Coronary artery (tissue), 2 donors: ENCODE data around the gene PRRX1.

Source experiments
- DNase-seq: peaks from one replicate; pipeline ENCODE4 v3.0.0-alpha.2; 2017; ENCODE audit warnings: low spot score
- H3K27ac ChIP-seq, 2 donors: fragments of 200-600 bp; sonication (generic); one replicate each; pipeline ENCODE4 v1.5.1; 2016 to 2019
- H3K4me3 ChIP-seq: fragments of 200-600 bp; sonication (generic); 2 replicates; pipeline ENCODE4 v1.5.1; 2016; ENCODE audit warnings: mild to moderate bottlenecking, moderate library complexity
- TF ChIP-seq, protein P1 (sequence below): fragments of 200-600 bp; sonication (generic); IDR thresholded peaks from one replicate; pipeline ENCODE4 v1.5.1; 2019; ENCODE audit warnings: antibody characterized with exemption

The PRRX1 gene

DNA sequence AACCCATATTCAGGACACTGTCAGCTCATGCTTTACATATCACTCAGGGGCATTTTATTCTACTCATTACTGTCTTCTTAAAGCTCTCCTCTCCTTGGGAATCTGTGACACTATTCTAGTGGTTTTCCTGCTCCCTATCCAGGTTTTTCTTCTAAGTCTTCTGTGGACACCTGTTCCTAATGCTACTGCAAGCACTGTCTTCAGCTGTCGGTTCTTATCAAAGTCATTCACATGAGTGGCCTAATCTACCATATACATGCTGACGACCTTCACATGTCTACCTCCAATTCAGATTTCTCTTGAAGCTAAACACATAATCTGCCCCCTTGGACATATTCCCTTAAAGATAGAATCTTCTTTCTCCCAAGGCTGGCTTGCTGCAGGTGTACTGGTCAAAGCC lies 39.8 kb upstream of the PRRX1 start:
- no peak overlapping the region for H3K27ac ChIP-seq
- H3K4me3 ChIP-seq, result no peak overlapping the region
- TF ChIP-seq, protein P1, sequence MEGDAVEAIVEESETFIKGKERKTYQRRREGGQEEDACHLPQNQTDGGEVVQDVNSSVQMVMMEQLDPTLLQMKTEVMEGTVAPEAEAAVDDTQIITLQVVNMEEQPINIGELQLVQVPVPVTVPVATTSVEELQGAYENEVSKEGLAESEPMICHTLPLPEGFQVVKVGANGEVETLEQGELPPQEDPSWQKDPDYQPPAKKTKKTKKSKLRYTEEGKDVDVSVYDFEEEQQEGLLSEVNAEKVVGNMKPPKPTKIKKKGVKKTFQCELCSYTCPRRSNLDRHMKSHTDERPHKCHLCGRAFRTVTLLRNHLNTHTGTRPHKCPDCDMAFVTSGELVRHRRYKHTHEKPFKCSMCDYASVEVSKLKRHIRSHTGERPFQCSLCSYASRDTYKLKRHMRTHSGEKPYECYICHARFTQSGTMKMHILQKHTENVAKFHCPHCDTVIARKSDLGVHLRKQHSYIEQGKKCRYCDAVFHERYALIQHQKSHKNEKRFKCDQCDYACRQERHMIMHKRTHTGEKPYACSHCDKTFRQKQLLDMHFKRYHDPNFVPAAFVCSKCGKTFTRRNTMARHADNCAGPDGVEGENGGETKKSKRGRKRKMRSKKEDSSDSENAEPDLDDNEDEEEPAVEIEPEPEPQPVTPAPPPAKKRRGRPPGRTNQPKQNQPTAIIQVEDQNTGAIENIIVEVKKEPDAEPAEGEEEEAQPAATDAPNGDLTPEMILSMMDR, result no peak
- DNase-seq, result no peak

DNA sequence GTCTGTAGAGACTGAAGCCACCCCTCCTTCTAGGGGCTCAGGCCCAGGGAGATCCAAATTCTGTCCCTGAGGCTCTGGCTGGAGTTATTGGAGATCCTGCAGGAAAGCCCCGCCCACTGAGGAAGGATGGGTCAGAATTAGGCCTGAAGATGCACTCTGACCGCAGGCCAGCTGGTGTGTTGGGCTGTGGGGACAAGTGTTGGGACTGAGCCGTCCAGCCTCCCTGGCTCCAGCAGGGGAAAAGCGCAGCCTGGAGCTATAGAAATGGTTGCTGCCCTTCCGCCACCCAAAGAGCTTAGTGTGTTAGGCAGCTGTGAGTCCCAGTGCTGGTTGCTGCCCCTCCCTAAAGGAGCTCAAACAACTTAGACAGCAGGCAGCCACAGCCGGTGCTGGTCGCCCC lies 33.0 kb upstream of the PRRX1 start:
- no peak overlapping the region for H3K4me3 ChIP-seq
- no peak overlapping the region for H3K27ac ChIP-seq
- TF ChIP-seq, protein P1, result no peak
- no peak for DNase-seq

DNA sequence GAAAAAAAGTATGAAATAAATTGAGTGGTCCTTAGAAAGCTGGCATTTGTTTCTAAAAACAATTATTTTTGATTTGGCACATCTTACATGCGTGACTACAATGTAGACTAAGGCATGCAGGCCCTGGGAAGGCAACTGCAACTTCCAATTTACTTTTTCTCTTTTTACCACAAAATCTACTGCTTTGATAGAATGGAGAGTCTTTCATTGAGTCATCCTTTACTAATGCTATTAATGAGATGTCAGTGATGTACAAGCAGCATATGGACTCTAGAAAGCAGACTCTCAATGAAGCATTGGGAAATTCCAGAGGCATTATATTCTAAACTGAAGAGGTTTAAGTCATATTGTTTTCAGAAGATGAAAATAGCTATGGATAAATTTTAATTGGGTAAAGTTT lies 29.6 kb upstream of the PRRX1 start:
- TF ChIP-seq, protein P1, result no peak
- Histone ChIP-seq H3K27ac (no peak overlapping the region), H3K4me3 (no peak overlapping the region)
- DNase-seq, result no peak

DNA sequence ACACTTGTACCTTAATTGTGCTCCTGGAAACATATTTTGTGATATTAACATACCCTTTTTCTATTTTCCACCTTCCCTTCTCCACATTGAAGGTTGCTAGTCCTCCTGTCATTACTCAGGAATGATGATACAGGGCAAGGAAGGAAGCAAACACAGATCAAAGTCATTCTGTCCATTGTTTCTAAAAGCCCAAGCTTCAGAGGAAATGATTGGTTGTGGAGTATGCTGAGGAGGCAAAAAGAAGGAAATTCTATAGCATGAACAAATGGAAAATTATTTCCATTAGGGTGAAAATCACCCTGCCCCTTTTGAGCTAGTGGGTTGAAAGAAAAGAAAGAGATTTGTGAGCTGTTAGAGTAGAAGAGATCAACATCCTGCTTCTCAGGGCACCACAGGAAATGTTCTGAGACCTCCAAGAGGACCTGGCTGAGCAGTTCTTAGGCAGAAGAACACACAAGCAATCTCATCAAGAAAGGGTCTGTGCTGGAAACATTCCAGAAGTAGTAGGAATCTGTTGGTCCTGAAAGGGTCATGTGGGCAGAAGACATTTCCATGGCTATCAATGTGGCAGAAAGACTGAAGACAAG lies 29.0 kb upstream of the PRRX1 start:
- no peak overlapping the region for H3K27ac ChIP-seq
- TF ChIP-seq, protein P1, result no peak
- no peak overlapping the region for H3K4me3 ChIP-seq
- DNase-seq, result no peak

DNA sequence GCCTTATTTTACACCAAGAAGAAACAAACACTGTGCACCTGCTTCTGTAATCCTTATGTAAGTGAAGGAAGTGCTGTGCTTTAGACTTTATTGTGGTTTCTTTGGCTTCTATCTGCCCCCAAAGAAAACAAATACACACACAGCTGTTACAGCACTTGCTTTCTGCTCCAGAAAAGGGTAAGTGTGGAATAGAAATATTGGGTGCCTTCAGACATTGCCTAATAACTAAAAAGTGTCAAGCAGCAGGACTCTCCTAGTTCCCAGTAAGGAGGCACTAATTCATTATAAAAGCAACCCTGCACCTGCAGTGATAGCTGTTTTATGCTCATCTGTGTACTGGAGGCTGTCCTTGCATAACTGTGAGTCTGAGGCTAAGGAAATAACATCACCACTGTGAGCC lies 23.4 kb upstream of the PRRX1 start:
- TF ChIP-seq, protein P1, result no peak
- DNase-seq, result no peak
- Histone ChIP-seq H3K4me3 (no peak overlapping the region), H3K27ac (no peak overlapping the region)

DNA sequence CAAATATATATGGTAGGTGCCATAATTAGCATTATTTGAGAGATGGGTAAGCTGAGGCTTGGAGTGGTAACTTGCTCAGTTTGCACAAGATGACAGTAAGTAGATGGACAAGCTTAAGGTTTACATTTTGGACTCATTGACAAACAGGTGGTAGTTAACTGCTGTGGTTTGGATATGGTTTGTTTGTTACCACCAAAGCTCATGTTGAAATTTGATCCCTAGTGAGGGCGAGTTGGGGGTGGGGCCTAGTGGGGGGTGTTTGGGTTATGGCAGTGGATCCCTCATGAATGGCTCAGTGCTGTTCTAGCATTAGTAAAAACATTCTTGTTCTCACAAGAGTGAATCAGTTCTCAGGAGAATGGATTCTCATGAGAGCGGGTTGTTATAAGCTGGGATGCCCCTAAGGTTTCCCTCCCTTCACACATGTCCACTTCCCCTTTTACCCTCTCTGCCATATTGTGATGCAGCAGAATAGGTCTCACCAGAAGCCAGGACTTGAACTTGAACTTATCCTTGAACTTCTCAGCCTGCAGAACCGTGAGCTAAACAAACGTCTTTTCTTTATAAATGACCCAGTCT lies 6.6 kb upstream of the PRRX1 start:
- Histone ChIP-seq H3K27ac (no peak overlapping the region), H3K4me3 (no peak overlapping the region)
- no peak for DNase-seq
- TF ChIP-seq, protein P1, result no peak

DNA sequence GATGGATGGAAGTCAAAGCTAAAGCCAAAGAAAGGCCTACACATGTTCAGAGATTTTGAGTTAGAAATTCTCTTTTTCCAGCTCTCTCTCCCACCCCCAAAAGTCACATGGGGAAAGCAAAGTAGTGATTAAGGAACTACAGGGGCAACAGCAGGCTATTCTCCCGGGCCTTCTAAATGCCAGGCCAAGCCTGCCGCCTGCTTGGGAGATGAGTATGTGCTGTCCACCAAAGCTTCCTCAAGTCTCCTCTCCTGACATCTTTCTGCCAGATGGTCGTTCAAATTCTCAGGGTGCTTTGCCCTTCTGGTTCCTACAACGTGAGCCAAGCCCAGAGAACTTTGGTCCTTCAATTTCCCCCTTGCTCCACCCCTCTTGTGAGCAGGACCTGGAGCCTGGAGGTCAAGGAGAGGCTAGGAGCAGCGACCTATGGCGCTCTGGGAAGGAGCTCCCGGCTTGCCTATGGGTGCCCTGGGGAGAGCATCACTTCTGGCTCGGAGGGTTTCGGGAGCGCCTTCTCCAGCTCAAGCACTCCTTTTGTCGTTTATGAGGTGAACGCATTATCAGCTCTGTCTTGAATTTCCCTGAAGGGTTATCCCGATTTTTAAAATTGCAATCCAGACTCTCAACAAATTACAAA lies 4.4 kb upstream of the PRRX1 start:
- DNase-seq, result no peak
- H3K27ac ChIP-seq, result no peak overlapping the region
- TF ChIP-seq, protein P1, result no peak
- no peak overlapping the region for H3K4me3 ChIP-seq
